Measurements from ENCODE around the gene KIRREL1. TPM values are rescaled to one million over a fixed set of nuclear protein-coding genes. Genes with fewer than 3 reads are reported as not detected.

KIRREL1 gene
- total RNA-seq, 1 donor from 2014 or later: 51.6 TPM

- H3K4me1 Mint-ChIP-seq (ENCODE audit: unreplicated experiment): no peaks in the 10 kb centered on the region
- no peaks in the 10 kb centered on the region for H3K9me3 Mint-ChIP-seq
- peaks cover 8% of the 10 kb centered on the region for H3K36me3 Mint-ChIP-seq
- DNase-seq (ENCODE audit: extremely low spot score, unreplicated experiment): no peak
- H3K4me3 Mint-ChIP-seq: no peak overlapping the region
- TF ChIP-seq, protein P1, sequence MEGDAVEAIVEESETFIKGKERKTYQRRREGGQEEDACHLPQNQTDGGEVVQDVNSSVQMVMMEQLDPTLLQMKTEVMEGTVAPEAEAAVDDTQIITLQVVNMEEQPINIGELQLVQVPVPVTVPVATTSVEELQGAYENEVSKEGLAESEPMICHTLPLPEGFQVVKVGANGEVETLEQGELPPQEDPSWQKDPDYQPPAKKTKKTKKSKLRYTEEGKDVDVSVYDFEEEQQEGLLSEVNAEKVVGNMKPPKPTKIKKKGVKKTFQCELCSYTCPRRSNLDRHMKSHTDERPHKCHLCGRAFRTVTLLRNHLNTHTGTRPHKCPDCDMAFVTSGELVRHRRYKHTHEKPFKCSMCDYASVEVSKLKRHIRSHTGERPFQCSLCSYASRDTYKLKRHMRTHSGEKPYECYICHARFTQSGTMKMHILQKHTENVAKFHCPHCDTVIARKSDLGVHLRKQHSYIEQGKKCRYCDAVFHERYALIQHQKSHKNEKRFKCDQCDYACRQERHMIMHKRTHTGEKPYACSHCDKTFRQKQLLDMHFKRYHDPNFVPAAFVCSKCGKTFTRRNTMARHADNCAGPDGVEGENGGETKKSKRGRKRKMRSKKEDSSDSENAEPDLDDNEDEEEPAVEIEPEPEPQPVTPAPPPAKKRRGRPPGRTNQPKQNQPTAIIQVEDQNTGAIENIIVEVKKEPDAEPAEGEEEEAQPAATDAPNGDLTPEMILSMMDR (conservative IDR thresholded peaks at IDR 0.05): peak; percentile 77
- H3K27ac Mint-ChIP-seq: no peak overlapping the region
- H3K27me3 Mint-ChIP-seq: no peaks in the 10 kb centered on the region
Measured at GRCh38 chr1:158095737-158096335, 102.4 kb downstream of the KIRREL1 start.

GRCh38 chr1:158098256-158098655 lies 104.8 kb downstream of the KIRREL1 start:
- peaks cover 4% of the 10 kb centered on the region for H3K27me3 Mint-ChIP-seq
- TF ChIP-seq, protein P1 (conservative IDR thresholded peaks at IDR 0.05): no peak
- no peak overlapping the region for H3K27ac Mint-ChIP-seq
- H3K36me3 Mint-ChIP-seq: no peaks in the 10 kb centered on the region
- no peak overlapping the region for H3K4me3 Mint-ChIP-seq
- DNase-seq (ENCODE audit: extremely low spot score, unreplicated experiment): no peak
- peaks cover 15% of the 10 kb centered on the region for H3K4me1 Mint-ChIP-seq (ENCODE audit: unreplicated experiment)
- H3K9me3 Mint-ChIP-seq: no peaks in the 10 kb centered on the region

- no peak overlapping the region for H3K27ac Mint-ChIP-seq
- peaks cover 4% of the 10 kb centered on the region for H3K27me3 Mint-ChIP-seq
- H3K9me3 Mint-ChIP-seq: no peaks in the 10 kb centered on the region
- H3K36me3 Mint-ChIP-seq: no peaks in the 10 kb centered on the region
- TF ChIP-seq, protein P1 (conservative IDR thresholded peaks at IDR 0.05): no peak
- H3K4me1 Mint-ChIP-seq (ENCODE audit: unreplicated experiment): peaks cover 15% of the 10 kb centered on the region
- no peak overlapping the region for H3K4me3 Mint-ChIP-seq
- no peak for DNase-seq (ENCODE audit: extremely low spot score, unreplicated experiment)
Measured at GRCh38 chr1:158099185-158099584, 105.7 kb downstream of the KIRREL1 start.

GRCh38 chr1:158100498-158100897 lies 107.1 kb downstream of the KIRREL1 start:
- Mint-ChIP-seq H3K4me3 (no peak overlapping the region), H3K27ac (no peak overlapping the region), H3K4me1 (ENCODE audit: unreplicated experiment) (peaks cover 22% of the 10 kb centered on the region), H3K9me3 (no peaks in the 10 kb centered on the region), H3K36me3 (no peaks in the 10 kb centered on the region), H3K27me3 (peaks cover 10% of the 10 kb centered on the region)
- TF ChIP-seq, protein P1 (conservative IDR thresholded peaks at IDR 0.05): no peak
- no peak for DNase-seq (ENCODE audit: extremely low spot score, unreplicated experiment)

GRCh38 chr1:158101455-158101854 lies 108.0 kb downstream of the KIRREL1 start:
- H3K36me3 Mint-ChIP-seq: no peaks in the 10 kb centered on the region
- peaks cover 10% of the 10 kb centered on the region for H3K27me3 Mint-ChIP-seq
- peak overlapping the region; percentile 61 for H3K27ac Mint-ChIP-seq
- H3K4me3 Mint-ChIP-seq: no peak overlapping the region
- TF ChIP-seq, protein P1 (conservative IDR thresholded peaks at IDR 0.05): no peak
- peaks cover 26% of the 10 kb centered on the region for H3K4me1 Mint-ChIP-seq (ENCODE audit: unreplicated experiment)
- no peaks in the 10 kb centered on the region for H3K9me3 Mint-ChIP-seq
- DNase-seq (ENCODE audit: extremely low spot score, unreplicated experiment): no peak

All from type B pancreatic cell (in vitro differentiated cells).